ENCODE data around the gene SEMA4D.

DNA sequence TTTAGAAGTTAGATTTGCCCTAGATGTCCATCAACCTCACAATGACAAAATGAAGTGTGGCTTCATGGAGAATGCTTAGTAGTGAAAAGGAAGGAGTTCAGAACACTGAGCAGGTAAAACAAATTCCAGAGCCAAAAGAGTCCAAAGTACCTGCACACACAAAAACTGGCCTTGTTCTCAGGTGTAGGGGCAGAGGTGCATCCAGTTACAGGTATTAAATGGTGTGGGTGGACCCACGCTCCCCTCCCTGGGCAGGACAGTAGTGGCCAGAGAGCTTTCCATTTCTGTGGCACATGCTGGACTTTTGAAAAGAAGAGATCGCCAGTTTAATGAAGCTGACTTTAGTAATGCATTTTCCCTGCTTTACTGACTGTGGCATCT, 132.4 kb downstream of the SEMA4D start:
- TF ChIP-seq, protein P1, sequence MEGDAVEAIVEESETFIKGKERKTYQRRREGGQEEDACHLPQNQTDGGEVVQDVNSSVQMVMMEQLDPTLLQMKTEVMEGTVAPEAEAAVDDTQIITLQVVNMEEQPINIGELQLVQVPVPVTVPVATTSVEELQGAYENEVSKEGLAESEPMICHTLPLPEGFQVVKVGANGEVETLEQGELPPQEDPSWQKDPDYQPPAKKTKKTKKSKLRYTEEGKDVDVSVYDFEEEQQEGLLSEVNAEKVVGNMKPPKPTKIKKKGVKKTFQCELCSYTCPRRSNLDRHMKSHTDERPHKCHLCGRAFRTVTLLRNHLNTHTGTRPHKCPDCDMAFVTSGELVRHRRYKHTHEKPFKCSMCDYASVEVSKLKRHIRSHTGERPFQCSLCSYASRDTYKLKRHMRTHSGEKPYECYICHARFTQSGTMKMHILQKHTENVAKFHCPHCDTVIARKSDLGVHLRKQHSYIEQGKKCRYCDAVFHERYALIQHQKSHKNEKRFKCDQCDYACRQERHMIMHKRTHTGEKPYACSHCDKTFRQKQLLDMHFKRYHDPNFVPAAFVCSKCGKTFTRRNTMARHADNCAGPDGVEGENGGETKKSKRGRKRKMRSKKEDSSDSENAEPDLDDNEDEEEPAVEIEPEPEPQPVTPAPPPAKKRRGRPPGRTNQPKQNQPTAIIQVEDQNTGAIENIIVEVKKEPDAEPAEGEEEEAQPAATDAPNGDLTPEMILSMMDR (IDR thresholded peaks at IDR 0.05): no peak
- TF ChIP-seq POLR2AphosphoS5 (IDR thresholded peaks at IDR 0.05) (no peak), POLR2A (IDR thresholded peaks at IDR 0.05) (no peak), EP300 (IDR thresholded peaks at IDR 0.05) (no peak)
